DOHH2 (cell line): ENCODE results near the gene ASTN1.

Experiments
- H3F3A ChIP-seq: fragments of 200-600 bp; sonication (generic), shearing (Covaris generic); 2 replicates; pipeline ENCODE4 v1.6.0; 2016; ENCODE audit warnings: antibody characterized with exemption, mild to moderate bottlenecking; ENCODE audit not compliant: control insufficient read depth, insufficient read depth
- H3K27ac ChIP-seq: fragments of 200-600 bp; sonication (generic); 2 replicates; pipeline ENCODE4 v1.5.1; 2014; ENCODE audit warnings: low read depth, mild to moderate bottlenecking, low read length, moderate library complexity
- H3K27me3 ChIP-seq: fragments of 200-600 bp; sonication (generic); 2 replicates; pipeline ENCODE4 v1.6.1; 2014; ENCODE audit warnings: mild to moderate bottlenecking, low read length, mixed read lengths; ENCODE audit not compliant: control insufficient read depth
- H3K36me3 ChIP-seq: fragments of 200-600 bp; sonication (generic); 2 replicates; pipeline ENCODE4 v1.6.1; 2014; ENCODE audit warnings: mild to moderate bottlenecking, low read length, moderate library complexity, mixed read lengths; ENCODE audit not compliant: control insufficient read depth
- H3K4me1 ChIP-seq: fragments of 200-600 bp; sonication (generic); 2 replicates; pipeline ENCODE4 v1.6.1; 2014; ENCODE audit warnings: mild to moderate bottlenecking, low read length, mixed read lengths; ENCODE audit not compliant: control insufficient read depth
- H3K4me2 ChIP-seq: fragments of 200-600 bp; sonication (generic); 2 replicates; pipeline ENCODE4 v1.6.0; 2014; ENCODE audit warnings: mild to moderate bottlenecking, low read length, moderate library complexity
- H3K4me3 ChIP-seq: fragments of 200-600 bp; sonication (generic); 2 replicates; pipeline ENCODE4 v1.5.1; 2014; ENCODE audit warnings: mild to moderate bottlenecking, low read length, mixed read lengths
- H3K79me2 ChIP-seq: fragments of 200-600 bp; sonication (generic); 2 replicates; pipeline ENCODE4 v1.6.1; 2014; ENCODE audit warnings: mild to moderate bottlenecking, low read length, mixed read lengths; ENCODE audit not compliant: control insufficient read depth
- H3K9me2 ChIP-seq: fragments of 200-600 bp; sonication (generic); replicated peaks from 2 replicates; pipeline ENCODE4 v1.6.1; 2014; ENCODE audit warnings: mild to moderate bottlenecking, low read length, mixed read lengths; ENCODE audit not compliant: control insufficient read depth
- H3K9me3 ChIP-seq: fragments of 200-600 bp; sonication (generic); 2 replicates; pipeline ENCODE4 v1.6.1; 2014; ENCODE audit warnings: antibody characterized with exemption, low read length, mixed read lengths; ENCODE audit not compliant: control insufficient read depth, insufficient read depth
- H4K20me1 ChIP-seq: fragments of 200-600 bp; sonication (generic); 2 replicates; pipeline ENCODE4 v1.6.0; 2014; ENCODE audit warnings: low read depth, mild to moderate bottlenecking, antibody characterized with exemption, low read length, moderate library complexity; ENCODE audit not compliant: control insufficient read depth, insufficient read depth
- CTCF ChIP-seq: fragments of 200-600 bp; sonication (generic); IDR thresholded peaks from one replicate; pipeline ENCODE4 v1.5.1; 2014; ENCODE audit warnings: antibody characterized with exemption, mild to moderate bottlenecking, low read depth, low read length; ENCODE audit not compliant: poor library complexity, severe bottlenecking
- EZH2phosphoT487 ChIP-seq: fragments of 200-600 bp; sonication (generic); IDR thresholded peaks from 2 replicates; pipeline ENCODE4 v1.6.1; 2017; ENCODE audit warnings: borderline replicate concordance, mild to moderate bottlenecking, antibody characterized with exemption, low read length, moderate library complexity, mixed read lengths

The ASTN1 gene

GRCh38 chr1:177067752-177068410 lies 96.6 kb downstream of the ASTN1 start:
- Histone ChIP-seq H3K36me3 (no peaks in the 10 kb centered on the region), H3K79me2 (no peaks in the 10 kb centered on the region), H3K9me3 (no peaks in the 10 kb centered on the region; the same call in 1 of the 2 replicates), H3K4me2 (no peak overlapping the region), H3K9me2 (no peaks in the 10 kb centered on the region), H4K20me1 (no peaks in the 10 kb centered on the region), H3F3A (no peaks in the 10 kb centered on the region), H3K27ac (no peak overlapping the region), H3K27me3 (no peaks in the 10 kb centered on the region), H3K4me3 (no peak overlapping the region), H3K4me1 (no peaks in the 10 kb centered on the region)
- TF ChIP-seq CTCF (no peak), EZH2phosphoT487 (no peak)

GRCh38 chr1:177065430-177065829 lies 99.1 kb downstream of the ASTN1 start:
- no peaks in the 10 kb centered on the region; the same call in 1 of the 2 replicates for H3K9me3 ChIP-seq
- H3K4me3 ChIP-seq: no peak overlapping the region
- H3K36me3 ChIP-seq: no peaks in the 10 kb centered on the region
- H3K27me3 ChIP-seq: no peaks in the 10 kb centered on the region
- H4K20me1 ChIP-seq: no peaks in the 10 kb centered on the region
- H3K79me2 ChIP-seq: no peaks in the 10 kb centered on the region
- no peak overlapping the region for H3K27ac ChIP-seq
- no peaks in the 10 kb centered on the region for H3K9me2 ChIP-seq
- TF ChIP-seq CTCF (no peak), EZH2phosphoT487 (no peak)
- no peaks in the 10 kb centered on the region for H3K4me1 ChIP-seq
- no peaks in the 10 kb centered on the region for H3F3A ChIP-seq
- no peak overlapping the region for H3K4me2 ChIP-seq

GRCh38 chr1:177063648-177064047 lies 100.9 kb downstream of the ASTN1 start:
- Histone ChIP-seq H3K79me2 (no peaks in the 10 kb centered on the region), H3K27ac (no peak overlapping the region), H3K27me3 (no peaks in the 10 kb centered on the region), H3K36me3 (no peaks in the 10 kb centered on the region), H3K4me3 (no peak overlapping the region), H3F3A (no peaks in the 10 kb centered on the region), H3K9me3 (no peaks in the 10 kb centered on the region; the same call in 1 of the 2 replicates), H4K20me1 (no peaks in the 10 kb centered on the region), H3K4me2 (no peak overlapping the region), H3K9me2 (no peaks in the 10 kb centered on the region), H3K4me1 (no peaks in the 10 kb centered on the region)
- TF ChIP-seq CTCF: no peak
- TF ChIP-seq EZH2phosphoT487: no peak
